ENCODE measurements around the gene LY6G5C. TPM values are rescaled to one million over a fixed set of nuclear protein-coding genes. Genes with fewer than 3 reads are reported as not detected.

Gene LY6G5C
- total RNA-seq, 1 donor from 2014 or later, result 3.9 TPM

- no peaks in the 10 kb centered on the region for H3K9me3 Mint-ChIP-seq (ENCODE audit: unreplicated experiment)
- no peak for FAIRE-seq
- peaks cover 12% of the 10 kb centered on the region for H3K36me3 Mint-ChIP-seq (ENCODE audit: low read depth, unreplicated experiment)
Observed at GRCh38 chr6:31662124-31662723, 18.6 kb downstream of the LY6G5C start.

GRCh38 chr6:31661262-31662123 lies 19.4 kb downstream of the LY6G5C start:
- peak overlapping the region; percentile 85 for H3K9ac ChIP-seq (ENCODE audit: low read length)
- H3K4me2 ChIP-seq (ENCODE audit: low read length), result peak overlapping the region; percentile 99
- peak overlapping the region; percentile 40 for H2AFZ ChIP-seq (ENCODE audit: low read depth, low read length)
- peak overlapping the region; percentile 79 for H3K27ac Mint-ChIP-seq (ENCODE audit: unreplicated experiment)
- peak overlapping the region; percentile 58 for H3K27ac ChIP-seq (ENCODE audit: low read depth, low read length)
- no peaks in the 10 kb centered on the region for H3K9me3 ChIP-seq (ENCODE audit: insufficient read depth, low read depth, low read length)
- H3K27me3 ChIP-seq (ENCODE audit: insufficient read depth, low read length), result no peaks in the 10 kb centered on the region
- H3K4me1 ChIP-seq (ENCODE audit: insufficient read depth, low read length), result peaks cover 44% of the 10 kb centered on the region
- peak overlapping the region; percentile 83 for H3K4me3 Mint-ChIP-seq (ENCODE audit: unreplicated experiment)
- peaks cover 32% of the 10 kb centered on the region for H4K20me1 ChIP-seq (ENCODE audit: insufficient read depth, low read length)
- DNase-seq (ENCODE audit: low read depth), result no peak
- peak overlapping the region; percentile 82 for H3K4me3 ChIP-seq (ENCODE audit: insufficient read depth, low read depth, low read length)
- H3K4me1 Mint-ChIP-seq (ENCODE audit: low read depth, unreplicated experiment), result peaks cover 31% of the 10 kb centered on the region
- no peak for FAIRE-seq
- peaks cover 15% of the 10 kb centered on the region for H3K36me3 Mint-ChIP-seq (ENCODE audit: low read depth, unreplicated experiment)
- TF ChIP-seq EZH2 (IDR thresholded peaks at IDR 0.05; ENCODE audit: insufficient read depth, low read length), result no peak
- H3K27me3 Mint-ChIP-seq (ENCODE audit: low read depth, unreplicated experiment), result no peaks in the 10 kb centered on the region
- no peaks in the 10 kb centered on the region for H3K9me3 Mint-ChIP-seq (ENCODE audit: unreplicated experiment)
- H3K36me3 ChIP-seq (ENCODE audit: insufficient read depth, low read length), result peaks cover 5% of the 10 kb centered on the region
- H3K79me2 ChIP-seq (ENCODE audit: insufficient read depth, low read length), result peaks cover 83% of the 10 kb centered on the region

More at GRCh38 chr6:31662124-31662723, 18.6 kb downstream of the LY6G5C start:
- Histone ChIP-seq H3K27me3 (ENCODE audit: insufficient read depth, low read length) (no peaks in the 10 kb centered on the region), H3K79me2 (ENCODE audit: insufficient read depth, low read length) (peaks cover 87% of the 10 kb centered on the region), H4K20me1 (ENCODE audit: insufficient read depth, low read length) (peaks cover 30% of the 10 kb centered on the region), H3K4me1 (ENCODE audit: insufficient read depth, low read length) (peaks cover 50% of the 10 kb centered on the region), H3K36me3 (ENCODE audit: insufficient read depth, low read length) (peaks cover 5% of the 10 kb centered on the region), H3K4me2 (ENCODE audit: low read length) (peak overlapping the region; percentile 98), H3K9me3 (ENCODE audit: insufficient read depth, low read depth, low read length) (no peaks in the 10 kb centered on the region), H3K9ac (ENCODE audit: low read length) (no peak overlapping the region), H2AFZ (ENCODE audit: low read depth, low read length) (no peak overlapping the region), H3K27ac (ENCODE audit: low read depth, low read length) (no peak overlapping the region), H3K4me3 (ENCODE audit: insufficient read depth, low read depth, low read length) (no peak overlapping the region)
- Mint-ChIP-seq H3K27me3 (ENCODE audit: low read depth, unreplicated experiment) (no peaks in the 10 kb centered on the region), H3K4me3 (ENCODE audit: unreplicated experiment) (peak overlapping the region; percentile 54), H3K4me1 (ENCODE audit: low read depth, unreplicated experiment) (peaks cover 36% of the 10 kb centered on the region), H3K27ac (ENCODE audit: unreplicated experiment) (no peak overlapping the region)
- DNase-seq (ENCODE audit: low read depth), result no peak
- TF ChIP-seq, protein P1, sequence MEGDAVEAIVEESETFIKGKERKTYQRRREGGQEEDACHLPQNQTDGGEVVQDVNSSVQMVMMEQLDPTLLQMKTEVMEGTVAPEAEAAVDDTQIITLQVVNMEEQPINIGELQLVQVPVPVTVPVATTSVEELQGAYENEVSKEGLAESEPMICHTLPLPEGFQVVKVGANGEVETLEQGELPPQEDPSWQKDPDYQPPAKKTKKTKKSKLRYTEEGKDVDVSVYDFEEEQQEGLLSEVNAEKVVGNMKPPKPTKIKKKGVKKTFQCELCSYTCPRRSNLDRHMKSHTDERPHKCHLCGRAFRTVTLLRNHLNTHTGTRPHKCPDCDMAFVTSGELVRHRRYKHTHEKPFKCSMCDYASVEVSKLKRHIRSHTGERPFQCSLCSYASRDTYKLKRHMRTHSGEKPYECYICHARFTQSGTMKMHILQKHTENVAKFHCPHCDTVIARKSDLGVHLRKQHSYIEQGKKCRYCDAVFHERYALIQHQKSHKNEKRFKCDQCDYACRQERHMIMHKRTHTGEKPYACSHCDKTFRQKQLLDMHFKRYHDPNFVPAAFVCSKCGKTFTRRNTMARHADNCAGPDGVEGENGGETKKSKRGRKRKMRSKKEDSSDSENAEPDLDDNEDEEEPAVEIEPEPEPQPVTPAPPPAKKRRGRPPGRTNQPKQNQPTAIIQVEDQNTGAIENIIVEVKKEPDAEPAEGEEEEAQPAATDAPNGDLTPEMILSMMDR (IDR thresholded peaks at IDR 0.05; ENCODE audit: insufficient read depth, low read depth, low read length), result no peak

GRCh38 chr6:31660381-31661261 lies 20.2 kb downstream of the LY6G5C start, which contains the start of gene C6orf47:
Gene C6orf47, minus strand, starts transcription at chr6:31660778. Its CDS starts 831 bp downstream, at chr6:31659947.
- H2AFZ ChIP-seq (ENCODE audit: low read depth, low read length), result peak within 1 kb of the TSS; percentile 51
- Mint-ChIP-seq H3K9me3 (ENCODE audit: unreplicated experiment) (no peaks in the 10 kb centered on the region), H3K27me3 (ENCODE audit: low read depth, unreplicated experiment) (no peaks in the 10 kb centered on the region), H3K4me1 (ENCODE audit: low read depth, unreplicated experiment) (peaks cover 31% of the 10 kb centered on the region), H3K27ac (ENCODE audit: unreplicated experiment) (peak within 1 kb of the TSS; percentile 79), H3K4me3 (ENCODE audit: unreplicated experiment) (peak within 1 kb of the TSS; percentile 90), H3K36me3 (ENCODE audit: low read depth, unreplicated experiment) (peaks cover 22% of the 10 kb centered on the region)
- H3K9ac ChIP-seq (ENCODE audit: low read length), result peak within 1 kb of the TSS; percentile 85
- H3K79me2 ChIP-seq (ENCODE audit: insufficient read depth, low read length), result peaks cover 83% of the 10 kb centered on the region
- H3K4me2 ChIP-seq (ENCODE audit: low read length), result peak within 1 kb of the TSS; percentile 99
- FAIRE-seq, result no peak
- peaks cover 43% of the 10 kb centered on the region for H3K4me1 ChIP-seq (ENCODE audit: insufficient read depth, low read length)
- TF ChIP-seq EZH2 (IDR thresholded peaks at IDR 0.05; ENCODE audit: insufficient read depth, low read length), result no peak
- TF ChIP-seq, protein P1 (IDR thresholded peaks at IDR 0.05; ENCODE audit: insufficient read depth, low read depth, low read length), result no peak
- H3K4me3 ChIP-seq (ENCODE audit: insufficient read depth, low read depth, low read length), result peak within 1 kb of the TSS; percentile 82
- H3K27me3 ChIP-seq (ENCODE audit: insufficient read depth, low read length), result no peaks in the 10 kb centered on the region
- peaks cover 32% of the 10 kb centered on the region for H4K20me1 ChIP-seq (ENCODE audit: insufficient read depth, low read length)
- peak within 1 kb of the TSS; percentile 58 for H3K27ac ChIP-seq (ENCODE audit: low read depth, low read length)
- H3K9me3 ChIP-seq (ENCODE audit: insufficient read depth, low read depth, low read length), result no peaks in the 10 kb centered on the region
- H3K36me3 ChIP-seq (ENCODE audit: insufficient read depth, low read length), result peaks cover 5% of the 10 kb centered on the region
- peak; percentile 59 for DNase-seq (ENCODE audit: low read depth)
